Peyer's patch (tissue), 4 donors: ENCODE measurements around the gene CIB4. TPM values are rescaled to one million over a fixed set of nuclear protein-coding genes. Genes with fewer than 3 reads are reported as not detected.

ENCODE experiments used
- DNase-seq, 3 donors: peaks; one replicate each; pipeline ENCODE4 v3.0.0-alpha.2; 2017 to 2019
- H3K27ac ChIP-seq, 4 donors: fragments of 200-600 bp; sonication (generic); one replicate each; pipeline ENCODE4 v1.5.1; 2016 to 2019
- H3K27me3 ChIP-seq, 2 donors: fragments of 200-600 bp; sonication (generic); one replicate each; pipeline ENCODE4 v1.5.1; 2019
- H3K36me3 ChIP-seq, 3 donors: fragments of 200-600 bp; sonication (generic); one replicate each; pipeline ENCODE4 v1.5.1; 2016 to 2019
- H3K4me1 ChIP-seq, 4 donors: fragments of 200-600 bp; sonication (generic); one replicate each; pipeline ENCODE4 v1.5.1; 2016 to 2019
- H3K4me3 ChIP-seq, 4 donors: fragments of 200-600 bp; sonication (generic); 1 replicate in 3 of 4; 2 replicates in 1 of 4; pipeline ENCODE4 v1.5.1; 2016 to 2019; ENCODE audit warnings: mild to moderate bottlenecking in 1 of 4
- H3K9me3 ChIP-seq, 4 donors: fragments of 200-600 bp; sonication (generic); one replicate each; pipeline ENCODE4 v1.5.1; 2016 to 2019; ENCODE audit warnings: mild to moderate bottlenecking in 1 of 4
- POLR2A ChIP-seq, 2 donors: fragments of 450-650 bp; IDR thresholded peaks; one replicate each; pipeline ENCODE4 v1.5.1; 2017; ENCODE audit warnings: antibody characterized with exemption in 2 of 2, mild to moderate bottlenecking in 2 of 2, moderate library complexity in 2 of 2
- total RNA-seq, 4 donors: library from RNA; depleted of rRNA; stranded (reverse); fragments of >200 nt; gene quantifications; one replicate each; pipeline ENCODE4 v1.1.0, GENCODE V29; 2016
- TF ChIP-seq, protein P1 (sequence below), 6 experiments: fragments of 450-650 bp in 4 of 6; fragments of 200-600 bp in 2 of 6; sonication (generic) in 1 of 6; IDR thresholded peaks; one replicate each; pipeline ENCODE4 v1.5.1; 2017 to 2019; ENCODE audit warnings: antibody characterized with exemption in 6 of 6, mild to moderate bottlenecking in 3 of 6, moderate library complexity in 1 of 6

The CIB4 gene
- total RNA-seq, 4 donors from 2014 or later = not detected

DNA sequence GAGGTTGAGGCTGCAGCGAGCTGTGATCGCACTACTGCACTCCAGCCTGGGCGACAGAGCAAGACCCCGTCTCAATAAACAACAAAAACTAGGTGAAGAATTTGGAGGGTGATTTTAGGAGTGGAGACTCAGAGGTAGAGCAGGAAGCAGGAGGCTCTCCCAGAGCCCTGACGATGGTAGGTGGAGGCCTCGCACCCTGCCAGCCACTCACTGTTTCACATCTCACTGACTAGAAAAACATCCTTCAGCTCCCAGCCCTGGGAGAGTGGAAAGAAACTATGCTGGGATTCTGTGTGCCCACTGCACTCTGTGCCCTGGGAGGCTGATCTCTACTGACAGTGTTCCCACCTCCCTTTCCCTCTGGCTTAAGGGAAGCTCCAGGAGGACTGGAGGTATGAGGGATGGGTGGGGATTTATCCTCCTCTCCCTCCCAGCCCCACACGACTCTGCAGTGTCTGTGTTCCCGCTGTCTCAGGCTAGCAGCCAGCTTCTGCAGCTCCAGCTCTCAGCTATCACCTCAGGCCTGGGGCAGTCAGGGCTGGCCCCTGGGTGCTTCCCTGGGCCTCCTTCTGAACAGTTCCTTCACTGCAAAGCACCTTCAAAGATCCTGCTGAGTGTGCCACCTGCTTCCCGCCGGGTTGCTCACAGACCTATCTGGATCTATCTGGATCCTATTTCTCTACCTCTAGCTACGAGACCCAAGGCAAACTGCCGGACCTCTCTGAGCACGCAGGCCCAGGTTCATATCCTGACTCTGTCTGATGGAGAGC is 9.6 kb downstream of the CIB4 start:
- Histone ChIP-seq H3K9me3 (no peaks in the 10 kb centered on the region), H3K27ac (no peak overlapping the region), H3K4me1 (no peaks in the 10 kb centered on the region), H3K27me3 (no peaks in the 10 kb centered on the region), H3K36me3 (no peaks in the 10 kb centered on the region), H3K4me3 (no peak overlapping the region)
- TF ChIP-seq, protein P1, sequence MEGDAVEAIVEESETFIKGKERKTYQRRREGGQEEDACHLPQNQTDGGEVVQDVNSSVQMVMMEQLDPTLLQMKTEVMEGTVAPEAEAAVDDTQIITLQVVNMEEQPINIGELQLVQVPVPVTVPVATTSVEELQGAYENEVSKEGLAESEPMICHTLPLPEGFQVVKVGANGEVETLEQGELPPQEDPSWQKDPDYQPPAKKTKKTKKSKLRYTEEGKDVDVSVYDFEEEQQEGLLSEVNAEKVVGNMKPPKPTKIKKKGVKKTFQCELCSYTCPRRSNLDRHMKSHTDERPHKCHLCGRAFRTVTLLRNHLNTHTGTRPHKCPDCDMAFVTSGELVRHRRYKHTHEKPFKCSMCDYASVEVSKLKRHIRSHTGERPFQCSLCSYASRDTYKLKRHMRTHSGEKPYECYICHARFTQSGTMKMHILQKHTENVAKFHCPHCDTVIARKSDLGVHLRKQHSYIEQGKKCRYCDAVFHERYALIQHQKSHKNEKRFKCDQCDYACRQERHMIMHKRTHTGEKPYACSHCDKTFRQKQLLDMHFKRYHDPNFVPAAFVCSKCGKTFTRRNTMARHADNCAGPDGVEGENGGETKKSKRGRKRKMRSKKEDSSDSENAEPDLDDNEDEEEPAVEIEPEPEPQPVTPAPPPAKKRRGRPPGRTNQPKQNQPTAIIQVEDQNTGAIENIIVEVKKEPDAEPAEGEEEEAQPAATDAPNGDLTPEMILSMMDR (IDR thresholded peaks at IDR 0.05) = no peak
- no peak for TF ChIP-seq POLR2A (IDR thresholded peaks at IDR 0.05)
- DNase-seq = peak in 1 of 3 donors; percentile 27

- peak in 1 of 3 donors; percentile 16 for DNase-seq
- no peaks in the 10 kb centered on the region for H3K27me3 ChIP-seq
Measured at GRCh38 chr2:26630669-26631360, 10.4 kb downstream of the CIB4 start.

GRCh38 chr2:26630235-26630634 is 10.9 kb downstream of the CIB4 start:
- no peaks in the 10 kb centered on the region for H3K36me3 ChIP-seq
- TF ChIP-seq, protein P1 (IDR thresholded peaks at IDR 0.05) = no peak
- no peak for TF ChIP-seq POLR2A (IDR thresholded peaks at IDR 0.05)
- H3K27ac ChIP-seq = no peak overlapping the region
- no peak overlapping the region for H3K4me3 ChIP-seq
- H3K27me3 ChIP-seq = no peaks in the 10 kb centered on the region
- no peaks in the 10 kb centered on the region for H3K9me3 ChIP-seq
- no peak for DNase-seq
- no peaks in the 10 kb centered on the region for H3K4me1 ChIP-seq

More at GRCh38 chr2:26630669-26631360, 10.4 kb downstream of the CIB4 start:
- Histone ChIP-seq H3K4me1 (no peaks in the 10 kb centered on the region), H3K36me3 (no peaks in the 10 kb centered on the region), H3K4me3 (no peak overlapping the region), H3K27ac (no peak overlapping the region), H3K9me3 (no peaks in the 10 kb centered on the region)
- TF ChIP-seq, protein P1 (IDR thresholded peaks at IDR 0.05) = no peak
- no peak for TF ChIP-seq POLR2A (IDR thresholded peaks at IDR 0.05)

GRCh38 chr2:26629751-26630150 is 11.4 kb downstream of the CIB4 start:
- TF ChIP-seq, protein P1 (IDR thresholded peaks at IDR 0.05) = no peak
- TF ChIP-seq POLR2A (IDR thresholded peaks at IDR 0.05) = no peak
- Histone ChIP-seq H3K9me3 (no peaks in the 10 kb centered on the region), H3K27me3 (no peaks in the 10 kb centered on the region), H3K4me1 (no peaks in the 10 kb centered on the region), H3K27ac (no peak overlapping the region), H3K36me3 (no peaks in the 10 kb centered on the region), H3K4me3 (no peak overlapping the region)
- no peak for DNase-seq

DNA sequence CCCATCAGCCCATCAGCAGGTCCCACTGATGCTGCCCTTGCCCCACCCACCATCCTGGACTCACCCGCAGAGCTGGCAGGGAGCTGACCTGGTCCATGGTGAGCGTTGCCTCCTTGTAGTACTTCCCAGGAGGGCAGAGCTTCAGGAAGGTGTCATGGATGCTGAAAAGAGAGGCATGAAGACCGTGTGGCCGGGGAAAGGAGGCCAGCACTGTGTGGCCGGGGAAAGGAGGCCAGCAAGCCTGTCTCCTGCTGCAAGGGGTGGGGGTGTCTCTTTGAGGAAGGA is 11.9 kb downstream of the CIB4 start:
- Histone ChIP-seq H3K9me3 (no peaks in the 10 kb centered on the region), H3K27me3 (no peaks in the 10 kb centered on the region), H3K36me3 (no peaks in the 10 kb centered on the region), H3K4me3 (no peak overlapping the region), H3K4me1 (no peaks in the 10 kb centered on the region), H3K27ac (no peak overlapping the region)
- TF ChIP-seq, protein P1 (IDR thresholded peaks at IDR 0.05) = no peak
- no peak for TF ChIP-seq POLR2A (IDR thresholded peaks at IDR 0.05)
- DNase-seq = peak in 1 of 3 donors; percentile 34
